HepG2 (cell line): ENCODE measurements around the gene TNIP1. TPM values are rescaled to one million over a fixed set of nuclear protein-coding genes. Genes with fewer than 3 reads are reported as not detected.
A peak's percentile ranks its signal among the peaks of the same experiment; 100 is the strongest.

Source experiments
- AHR ChIP-seq: IDR thresholded peaks from 2 replicates; pipeline ENCODE4 v1.6.1; 2018; ENCODE audit warnings: missing genetic modification reagents, missing compliant biosample characterization
- CTCF ChIP-seq: sonication (generic); formaldehyde crosslinking; IDR thresholded peaks from 2 replicates; pipeline ENCODE4 v1.5.0; 2020; ENCODE audit warnings: mild to moderate bottlenecking, missing genetic modification reagents, moderate library complexity
- KLF6 ChIP-seq: IDR thresholded peaks from 2 replicates; pipeline ENCODE4 v1.8.0; 2016; ENCODE audit warnings: missing biosample characterization, missing genetic modification reagents
- MIER3 ChIP-seq: IDR thresholded peaks from 2 replicates; pipeline ENCODE4 v1.6.1; 2016; ENCODE audit warnings: missing compliant biosample characterization, borderline replicate concordance
- RAD21 ChIP-seq: fragments of 450-650 bp; formaldehyde crosslinking; IDR thresholded peaks from 2 replicates; pipeline ENCODE4 v1.5.0; 2020; ENCODE audit warnings: mild to moderate bottlenecking
- SMC3 ChIP-seq: IDR thresholded peaks from 2 replicates; pipeline ENCODE4 v1.6.1; 2011; ENCODE audit warnings: low read length, improper control_type of control experiment
- TARDBP ChIP-seq: sonication (generic); formaldehyde crosslinking; IDR thresholded peaks from 2 replicates; pipeline ENCODE4 v1.8.0; 2022; ENCODE audit warnings: mild to moderate bottlenecking, missing genetic modification reagents
- TEAD3 ChIP-seq: optimal IDR thresholded peaks from 2 replicates; pipeline ENCODE3; 2016; ENCODE audit warnings: borderline replicate concordance
- ZNF124 ChIP-seq: sonication (generic); formaldehyde crosslinking; IDR thresholded peaks from 2 replicates; pipeline ENCODE4 v1.4.0; 2020; ENCODE audit warnings: missing genetic modification reagents
- ZNF567 ChIP-seq: sonication (generic); formaldehyde crosslinking; IDR thresholded peaks from 2 replicates; pipeline ENCODE4 v1.8.1; 2023; ENCODE audit warnings: mild to moderate bottlenecking, missing genetic modification reagents, borderline replicate concordance
- ZNF7 ChIP-seq: IDR thresholded peaks from 2 replicates; pipeline ENCODE4 v1.6.1; 2016; ENCODE audit warnings: missing biosample characterization, missing genetic modification reagents
- ZNF710 ChIP-seq: sonication (generic); formaldehyde crosslinking; IDR thresholded peaks from 2 replicates; pipeline ENCODE4 v1.5.0; 2020; ENCODE audit warnings: mild to moderate bottlenecking, missing genetic modification reagents, borderline replicate concordance
- polyA plus RNA-seq, 8 experiments: library from polyadenylated mRNA; depleted of rRNA in 3 of 8; stranded (reverse) in 7 of 8; unstranded in 1 of 8; fragments of >200 nt; fragmentation: Illumina TruSeq in 4 of 8; extraction: Trizol in 4 of 8; gene quantifications; 2 replicates each; pipeline versions ENCODE4 v1.2.1 to v1.2.3, GENCODE V29; 2011 to 2016; ENCODE audit warnings: low read depth in 4 of 8, missing spikeins in 1 of 8, mixed read lengths in 1 of 8; ENCODE audit not compliant: insufficient read depth in 1 of 8
- total RNA-seq, 5 experiments: library from RNA; depleted of rRNA; stranded (reverse); fragments of >200 nt; fragmentation: Illumina TruSeq; extraction: Trizol; gene quantifications; 2 replicates each; pipeline ENCODE4 v1.2.3, GENCODE V29; 2016; ENCODE audit warnings: low read depth in 1 of 5
- TF ChIP-seq, protein P1 (sequence below): sonication (generic); formaldehyde crosslinking; IDR thresholded peaks from 2 replicates; pipeline ENCODE4 v1.4.0; 2020; ENCODE audit warnings: missing genetic modification reagents
- TF ChIP-seq, protein P2 (sequence below), 2 experiments: sonication (generic) in 1 of 2; formaldehyde crosslinking in 1 of 2; IDR thresholded peaks; 2 replicates each; pipeline versions ENCODE4 v1.4.0 to v1.6.1; 2018 to 2020; ENCODE audit warnings: missing genetic modification reagents in 2 of 2, borderline replicate concordance in 1 of 2, low read depth in 1 of 2, mild to moderate bottlenecking in 1 of 2, missing biosample characterization in 1 of 2
- TF ChIP-seq, protein P3 (sequence below): sonication (generic); formaldehyde crosslinking; IDR thresholded peaks from 2 replicates; pipeline ENCODE4 v1.4.0; 2020; ENCODE audit warnings: missing genetic modification reagents
- TF ChIP-seq, protein P4 (sequence below): sonication (generic); formaldehyde crosslinking; IDR thresholded peaks from 2 replicates; pipeline ENCODE4 v1.4.0; 2020; ENCODE audit warnings: low read depth, mild to moderate bottlenecking, missing genetic modification reagents
- TF ChIP-seq, protein P5 (sequence below): sonication (generic); formaldehyde crosslinking; IDR thresholded peaks from 2 replicates; pipeline ENCODE4 v1.8.0; 2022; ENCODE audit warnings: missing genetic modification reagents, mild to moderate bottlenecking, inconsistent platforms, borderline replicate concordance

Gene TNIP1
- total and polyA plus RNA-seq, 2 of the 13 experiments (the other 11 are each of a cell fraction or from before 2014, with no cell fraction given), result 26.2 to 45.9 TPM

DNA sequence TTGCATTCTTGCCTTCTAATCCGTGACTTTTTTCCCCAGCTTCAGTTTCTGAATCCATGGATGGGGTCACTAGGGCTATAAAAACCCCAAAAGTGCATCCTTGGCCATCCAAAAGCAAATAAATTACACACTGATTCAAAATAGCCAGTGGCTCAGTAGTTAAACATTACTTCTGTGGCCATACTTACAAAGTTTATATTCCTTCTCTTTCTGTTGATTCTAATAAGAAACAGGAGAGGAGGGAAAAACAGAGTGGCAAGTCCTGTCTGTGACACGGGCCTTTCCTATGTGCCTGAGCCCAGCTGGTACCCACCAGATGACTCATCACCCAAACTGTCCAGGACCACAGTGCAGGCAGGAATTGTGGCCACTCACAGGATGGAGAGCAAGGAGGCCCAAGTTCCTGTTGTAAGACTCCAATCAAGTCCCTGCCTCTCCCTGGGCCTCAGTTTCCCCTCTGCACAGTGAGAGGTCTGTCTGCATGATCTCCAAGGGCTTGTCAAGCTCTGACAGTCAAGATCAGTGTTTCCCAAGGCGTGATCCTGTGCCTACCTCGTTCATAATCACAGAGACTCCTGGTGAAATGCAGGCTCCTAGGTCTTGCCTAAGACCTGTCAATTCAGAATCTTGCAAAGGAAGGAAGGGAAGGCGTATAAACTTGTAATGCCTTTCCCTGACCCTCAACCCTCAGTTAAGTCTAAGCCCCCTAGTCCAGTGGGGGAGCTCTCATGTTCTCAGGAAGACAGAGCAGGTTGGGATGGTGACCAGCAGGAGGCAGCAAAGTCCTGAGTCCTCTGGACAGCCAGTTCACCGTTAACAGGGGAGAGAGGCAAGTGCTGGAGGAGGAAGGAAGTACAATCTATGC is 29.5 kb downstream of the TNIP1 start (continued):
- TF ChIP-seq CTCF (CRISPR knock-in tag) (peak; percentile 88), SMC3 (peak; percentile 94), RAD21 (peak; percentile 83), AHR (CRISPR knock-in tag) (peak; percentile 47; the same call in 1 of the 2 replicates), MIER3 (CRISPR knock-in tag) (0 out of 2 replicates have a peak, but pooled peaks have one; percentile 19), TEAD3 (CRISPR knock-in tag) (peak; percentile 11), ZNF7 (CRISPR knock-in tag) (no peak), ZNF124 (CRISPR knock-in tag) (0 out of 2 replicates have a peak, but pooled peaks have one; percentile 28), ZNF567 (no peak), KLF6 (CRISPR knock-in tag) (no peak), TARDBP (peak; percentile 43; the same call in 1 of the 2 replicates), ZNF710 (no peak)
- TF ChIP-seq, protein P1, sequence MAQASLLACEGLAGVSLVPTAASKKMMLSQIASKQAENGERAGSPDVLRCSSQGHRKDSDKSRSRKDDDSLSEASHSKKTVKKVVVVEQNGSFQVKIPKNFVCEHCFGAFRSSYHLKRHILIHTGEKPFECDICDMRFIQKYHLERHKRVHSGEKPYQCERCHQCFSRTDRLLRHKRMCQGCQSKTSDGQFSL (CRISPR knock-in tag), result peak; percentile 65; the same call in 1 of the 2 replicates
- TF ChIP-seq, protein P2, sequence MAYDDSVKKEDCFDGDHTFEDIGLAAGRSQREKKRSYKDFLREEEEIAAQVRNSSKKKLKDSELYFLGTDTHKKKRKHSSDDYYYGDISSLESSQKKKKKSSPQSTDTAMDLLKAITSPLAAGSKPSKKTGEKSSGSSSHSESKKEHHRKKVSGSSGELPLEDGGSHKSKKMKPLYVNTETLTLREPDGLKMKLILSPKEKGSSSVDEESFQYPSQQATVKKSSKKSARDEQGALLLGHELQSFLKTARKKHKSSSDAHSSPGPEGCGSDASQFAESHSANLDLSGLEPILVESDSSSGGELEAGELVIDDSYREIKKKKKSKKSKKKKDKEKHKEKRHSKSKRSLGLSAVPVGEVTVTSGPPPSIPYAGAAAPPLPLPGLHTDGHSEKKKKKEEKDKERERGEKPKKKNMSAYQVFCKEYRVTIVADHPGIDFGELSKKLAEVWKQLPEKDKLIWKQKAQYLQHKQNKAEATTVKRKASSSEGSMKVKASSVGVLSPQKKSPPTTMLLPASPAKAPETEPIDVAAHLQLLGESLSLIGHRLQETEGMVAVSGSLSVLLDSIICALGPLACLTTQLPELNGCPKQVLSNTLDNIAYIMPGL (CRISPR knock-in tag; IDR thresholded peaks at IDR 0.05; ENCODE audit: borderline replicate concordance in 1 of 2, low read depth in 1 of 2), result peak in 1 of 2 experiments; percentile 55; a peak in 1 of 4 replicates
- TF ChIP-seq, protein P3, sequence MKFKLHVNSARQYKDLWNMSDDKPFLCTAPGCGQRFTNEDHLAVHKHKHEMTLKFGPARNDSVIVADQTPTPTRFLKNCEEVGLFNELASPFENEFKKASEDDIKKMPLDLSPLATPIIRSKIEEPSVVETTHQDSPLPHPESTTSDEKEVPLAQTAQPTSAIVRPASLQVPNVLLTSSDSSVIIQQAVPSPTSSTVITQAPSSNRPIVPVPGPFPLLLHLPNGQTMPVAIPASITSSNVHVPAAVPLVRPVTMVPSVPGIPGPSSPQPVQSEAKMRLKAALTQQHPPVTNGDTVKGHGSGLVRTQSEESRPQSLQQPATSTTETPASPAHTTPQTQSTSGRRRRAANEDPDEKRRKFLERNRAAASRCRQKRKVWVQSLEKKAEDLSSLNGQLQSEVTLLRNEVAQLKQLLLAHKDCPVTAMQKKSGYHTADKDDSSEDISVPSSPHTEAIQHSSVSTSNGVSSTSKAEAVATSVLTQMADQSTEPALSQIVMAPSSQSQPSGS (CRISPR knock-in tag), result 0 out of 2 replicates have a peak, but pooled peaks have one; percentile 27
- TF ChIP-seq, protein P4, sequence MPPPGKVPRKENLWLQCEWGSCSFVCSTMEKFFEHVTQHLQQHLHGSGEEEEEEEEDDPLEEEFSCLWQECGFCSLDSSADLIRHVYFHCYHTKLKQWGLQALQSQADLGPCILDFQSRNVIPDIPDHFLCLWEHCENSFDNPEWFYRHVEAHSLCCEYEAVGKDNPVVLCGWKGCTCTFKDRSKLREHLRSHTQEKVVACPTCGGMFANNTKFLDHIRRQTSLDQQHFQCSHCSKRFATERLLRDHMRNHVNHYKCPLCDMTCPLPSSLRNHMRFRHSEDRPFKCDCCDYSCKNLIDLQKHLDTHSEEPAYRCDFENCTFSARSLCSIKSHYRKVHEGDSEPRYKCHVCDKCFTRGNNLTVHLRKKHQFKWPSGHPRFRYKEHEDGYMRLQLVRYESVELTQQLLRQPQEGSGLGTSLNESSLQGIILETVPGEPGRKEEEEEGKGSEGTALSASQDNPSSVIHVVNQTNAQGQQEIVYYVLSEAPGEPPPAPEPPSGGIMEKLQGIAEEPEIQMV (CRISPR knock-in tag), result no peak
- TF ChIP-seq, protein P5, sequence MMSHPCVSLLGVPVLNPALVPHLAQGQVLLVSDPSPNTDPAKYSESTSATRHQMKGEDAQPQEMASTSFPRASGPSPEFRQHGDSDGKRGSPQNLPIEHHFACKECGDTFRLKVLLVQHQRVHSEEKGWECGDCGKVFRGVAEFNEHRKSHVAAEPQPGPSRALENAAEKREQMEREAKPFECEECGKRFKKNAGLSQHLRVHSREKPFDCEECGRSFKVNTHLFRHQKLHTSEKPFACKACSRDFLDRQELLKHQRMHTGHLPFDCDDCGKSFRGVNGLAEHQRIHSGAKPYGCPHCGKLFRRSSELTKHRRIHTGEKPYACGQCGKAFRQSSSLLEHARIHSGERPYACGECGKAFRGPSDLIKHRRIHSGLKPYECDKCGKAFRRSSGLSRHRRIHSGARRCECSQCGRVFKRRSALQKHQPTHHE, result no peak
